GM12892 (cell line): ENCODE results near the gene PRPF8.

Experiments used
- POLR2A ChIP-seq: IDR thresholded peaks from 2 replicates; pipeline ENCODE4 v1.6.1; 2011; ENCODE audit warnings: low read depth, low read length, control low read depth
- POLR2AphosphoS5 ChIP-seq: IDR thresholded peaks from 2 replicates; pipeline ENCODE4 v1.6.1; 2011; ENCODE audit warnings: low read depth, low read length, control low read depth
- TAF1 ChIP-seq: IDR thresholded peaks from 2 replicates; pipeline ENCODE4 v1.6.1; 2011; ENCODE audit warnings: low read depth, mild to moderate bottlenecking, control low read depth, low read length, borderline replicate concordance

- TF ChIP-seq POLR2A, result no peak
- no peak for TF ChIP-seq POLR2AphosphoS5
- no peak for TF ChIP-seq TAF1
Measured at GRCh38 chr17:1713160-1713877, 28.7 kb upstream of the PRPF8 start.
